ENCODE data around the gene SLC30A7.
"Not testable (repeated sequence)": the region's sequence is repeated elsewhere in the genome, so short reads cannot be mapped to it uniquely, and the experiment has no call there.

DNA sequence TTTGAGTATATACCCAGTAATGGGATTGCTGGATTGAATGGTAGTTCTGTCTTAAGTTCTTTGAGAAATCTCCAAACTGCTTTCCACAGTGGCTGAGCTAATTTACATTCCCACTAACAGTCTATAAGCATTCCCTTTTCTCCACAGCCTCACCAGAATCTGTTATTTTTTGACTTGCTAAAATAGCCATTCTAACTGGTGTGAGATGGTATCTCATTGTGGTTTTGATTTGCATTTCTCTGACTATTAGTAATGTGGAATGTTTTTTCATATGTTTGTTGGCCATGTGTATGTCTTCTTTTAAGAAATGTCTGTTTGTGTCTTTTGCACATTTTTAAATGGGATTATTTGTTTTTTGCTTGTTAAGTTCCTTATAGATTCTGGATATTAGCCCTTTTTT, 40.8 kb upstream of the SLC30A7 start:
- TF ChIP-seq POLR2A (IDR thresholded peaks at IDR 0.05): not testable (repeated sequence)
- TF ChIP-seq, protein P1, sequence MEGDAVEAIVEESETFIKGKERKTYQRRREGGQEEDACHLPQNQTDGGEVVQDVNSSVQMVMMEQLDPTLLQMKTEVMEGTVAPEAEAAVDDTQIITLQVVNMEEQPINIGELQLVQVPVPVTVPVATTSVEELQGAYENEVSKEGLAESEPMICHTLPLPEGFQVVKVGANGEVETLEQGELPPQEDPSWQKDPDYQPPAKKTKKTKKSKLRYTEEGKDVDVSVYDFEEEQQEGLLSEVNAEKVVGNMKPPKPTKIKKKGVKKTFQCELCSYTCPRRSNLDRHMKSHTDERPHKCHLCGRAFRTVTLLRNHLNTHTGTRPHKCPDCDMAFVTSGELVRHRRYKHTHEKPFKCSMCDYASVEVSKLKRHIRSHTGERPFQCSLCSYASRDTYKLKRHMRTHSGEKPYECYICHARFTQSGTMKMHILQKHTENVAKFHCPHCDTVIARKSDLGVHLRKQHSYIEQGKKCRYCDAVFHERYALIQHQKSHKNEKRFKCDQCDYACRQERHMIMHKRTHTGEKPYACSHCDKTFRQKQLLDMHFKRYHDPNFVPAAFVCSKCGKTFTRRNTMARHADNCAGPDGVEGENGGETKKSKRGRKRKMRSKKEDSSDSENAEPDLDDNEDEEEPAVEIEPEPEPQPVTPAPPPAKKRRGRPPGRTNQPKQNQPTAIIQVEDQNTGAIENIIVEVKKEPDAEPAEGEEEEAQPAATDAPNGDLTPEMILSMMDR (IDR thresholded peaks at IDR 0.05): not testable (repeated sequence)

Data from lower leg skin (tissue), 3 donors.